H1 (cell line): ENCODE results near the gene LANCL1.

Experiments
- EP300 ChIP-seq, 2 experiments: IDR thresholded peaks; 1 replicate in 1 of 2; 2 replicates in 1 of 2; pipeline ENCODE4 v1.6.1; 2011 to 2012; ENCODE audit warnings: low read depth in 2 of 2, low read length in 2 of 2, mild to moderate bottlenecking in 2 of 2, borderline replicate concordance in 1 of 2, inconsistent platforms in 1 of 2, moderate library complexity in 1 of 2
- EZH2 ChIP-seq: fragments of 200-600 bp; sonication (generic); IDR thresholded peaks from 2 replicates; pipeline ENCODE4 v1.7.1; 2012; ENCODE audit warnings: low read depth, mild to moderate bottlenecking, moderate library complexity, low read length, inconsistent platforms; ENCODE audit not compliant: severe bottlenecking
- HDAC6 ChIP-seq: IDR thresholded peaks from one replicate; pipeline ENCODE4 v1.7.1; 2012; ENCODE audit warnings: low read depth, mild to moderate bottlenecking, inconsistent platforms, low read length, moderate library complexity
- JUND ChIP-seq: IDR thresholded peaks from 2 replicates; pipeline ENCODE4 v1.6.1; 2011; ENCODE audit warnings: mild to moderate bottlenecking, improper control_type of control experiment, low read length
- NRF1 ChIP-seq: IDR thresholded peaks from 2 replicates; pipeline ENCODE4 v1.6.1; 2011; ENCODE audit warnings: mild to moderate bottlenecking, low read depth, low read length, improper control_type of control experiment
- POLR2A ChIP-seq, 2 experiments: IDR thresholded peaks; 1 replicate in 1 of 2; 2 replicates in 1 of 2; pipeline ENCODE4 v1.6.1; 2011; ENCODE audit warnings: low read depth in 2 of 2, low read length in 2 of 2, mild to moderate bottlenecking in 2 of 2; ENCODE audit errors: control extremely low read depth in 1 of 2
- POLR2AphosphoS5 ChIP-seq: IDR thresholded peaks from 2 replicates; pipeline ENCODE4 v1.6.1; 2011; ENCODE audit warnings: low read depth, low read length
- RBBP5 ChIP-seq: IDR thresholded peaks from 2 replicates; pipeline ENCODE4 v1.7.1; 2012; ENCODE audit warnings: low read depth, mild to moderate bottlenecking, inconsistent platforms, low read length, moderate library complexity, borderline replicate concordance
- RFX5 ChIP-seq: IDR thresholded peaks from 2 replicates; pipeline ENCODE4 v1.6.1; 2011; ENCODE audit warnings: low read depth, low read length, improper control_type of control experiment, borderline replicate concordance
- SIN3A ChIP-seq, 2 experiments: IDR thresholded peaks in 1 of 2; conservative IDR thresholded peaks in 1 of 2; 2 replicates each; pipeline ENCODE4 v1.6.1; 2011 to 2012; ENCODE audit warnings: low read length in 2 of 2, improper control_type of control experiment in 1 of 2, low read depth in 1 of 2, mild to moderate bottlenecking in 1 of 2
- SP1 ChIP-seq: IDR thresholded peaks from 2 replicates; pipeline ENCODE4 v1.6.1; 2011; ENCODE audit warnings: low read depth, low read length
- SUZ12 ChIP-seq: fragments of 200-600 bp; sonication (generic); IDR thresholded peaks from 2 replicates; pipeline ENCODE4 v1.6.1; 2012; ENCODE audit warnings: mild to moderate bottlenecking, inconsistent platforms, low read length, moderate library complexity, mixed read lengths
- TF ChIP-seq, protein P1 (sequence below), 3 experiments: IDR thresholded peaks; 1 replicate in 2 of 3; 2 replicates in 1 of 3; pipeline versions ENCODE4 v1.5.1 to v1.6.1; 2011; ENCODE audit warnings: low read length in 3 of 3, mild to moderate bottlenecking in 3 of 3, inconsistent platforms in 2 of 3, low read depth in 1 of 3, moderate library complexity in 1 of 3; ENCODE audit not compliant: insufficient read depth in 1 of 3; ENCODE audit errors: control extremely low read depth in 1 of 3

DNA sequence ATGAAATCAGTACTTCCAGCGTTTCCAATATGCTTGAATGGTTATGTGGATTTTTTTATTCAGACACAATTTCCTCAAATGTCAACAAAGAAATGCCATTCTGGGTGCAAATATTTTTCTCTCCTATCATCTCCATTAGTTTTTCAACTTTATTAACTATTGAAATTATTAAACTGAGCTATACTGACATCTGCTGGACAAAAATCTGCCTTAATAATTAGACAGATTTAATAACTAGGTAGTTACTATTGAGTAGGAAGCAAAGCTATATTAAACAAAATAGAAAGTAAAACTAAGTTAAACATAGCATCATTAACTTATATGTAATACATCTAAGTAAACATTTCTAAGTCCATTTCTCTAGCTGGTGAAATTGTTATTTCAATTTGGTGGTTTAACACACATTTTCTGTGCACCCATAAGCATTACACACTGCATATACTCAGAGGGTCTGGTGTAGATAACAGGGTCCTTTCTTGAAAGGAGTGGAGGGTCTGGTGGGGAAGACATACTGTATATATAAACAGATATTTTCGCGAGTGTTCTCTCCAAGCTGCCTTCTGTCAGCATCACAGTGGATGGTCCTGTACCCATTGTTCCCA is 77.0 kb downstream of the LANCL1 start:
- TF ChIP-seq, protein P1, sequence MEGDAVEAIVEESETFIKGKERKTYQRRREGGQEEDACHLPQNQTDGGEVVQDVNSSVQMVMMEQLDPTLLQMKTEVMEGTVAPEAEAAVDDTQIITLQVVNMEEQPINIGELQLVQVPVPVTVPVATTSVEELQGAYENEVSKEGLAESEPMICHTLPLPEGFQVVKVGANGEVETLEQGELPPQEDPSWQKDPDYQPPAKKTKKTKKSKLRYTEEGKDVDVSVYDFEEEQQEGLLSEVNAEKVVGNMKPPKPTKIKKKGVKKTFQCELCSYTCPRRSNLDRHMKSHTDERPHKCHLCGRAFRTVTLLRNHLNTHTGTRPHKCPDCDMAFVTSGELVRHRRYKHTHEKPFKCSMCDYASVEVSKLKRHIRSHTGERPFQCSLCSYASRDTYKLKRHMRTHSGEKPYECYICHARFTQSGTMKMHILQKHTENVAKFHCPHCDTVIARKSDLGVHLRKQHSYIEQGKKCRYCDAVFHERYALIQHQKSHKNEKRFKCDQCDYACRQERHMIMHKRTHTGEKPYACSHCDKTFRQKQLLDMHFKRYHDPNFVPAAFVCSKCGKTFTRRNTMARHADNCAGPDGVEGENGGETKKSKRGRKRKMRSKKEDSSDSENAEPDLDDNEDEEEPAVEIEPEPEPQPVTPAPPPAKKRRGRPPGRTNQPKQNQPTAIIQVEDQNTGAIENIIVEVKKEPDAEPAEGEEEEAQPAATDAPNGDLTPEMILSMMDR (IDR thresholded peaks at IDR 0.05; ENCODE audit: control extremely low read depth in 1 of 3, insufficient read depth in 1 of 3, low read depth in 1 of 3, low read length in 3 of 3) = no peak; a peak in 1 of 4 replicates
- TF ChIP-seq EP300 (IDR thresholded peaks at IDR 0.05; ENCODE audit: borderline replicate concordance in 1 of 2, low read depth in 2 of 2, low read length in 2 of 2) (no peak), POLR2AphosphoS5 (no peak), HDAC6 (no peak), RFX5 (no peak), RBBP5 (no peak), SUZ12 (no peak), NRF1 (no peak), EZH2 (no peak), POLR2A (IDR thresholded peaks at IDR 0.05; ENCODE audit: control extremely low read depth in 1 of 2, low read depth in 2 of 2, low read length in 2 of 2) (no peak), SIN3A (conservative IDR thresholded peaks at IDR 0.05 in 1 of 2, IDR thresholded peaks at IDR 0.05 in 1 of 2; ENCODE audit: low read depth in 1 of 2, low read length in 2 of 2) (no peak), SP1 (no peak), JUND (no peak)
